Keratinocyte (primary cell): ENCODE data around the gene EIF3B. TPM values are rescaled to one million over a fixed set of nuclear protein-coding genes. Genes with fewer than 3 reads are reported as not detected.

ENCODE experiments used
- DNase-seq: peaks from one replicate; pipeline ENCODE4 v3.0.0-alpha.2; 2011; ENCODE audit warnings: low read depth, missing footprints, low spot score
- FAIRE-seq: peaks from 2 replicates; lab custom pipeline; 2011; peaks lifted over from hg19 to GRCh38; lab: Jason Lieb, UNC
- H2AFZ ChIP-seq: 2 replicates; pipeline ENCODE4 v1.6.0; 2012; ENCODE audit warnings: low read length, control low read depth, inconsistent platforms; ENCODE audit not compliant: control insufficient read depth
- H3K27ac ChIP-seq: 2 replicates; pipeline ENCODE4 v1.5.1; 2011; ENCODE audit warnings: low read length; ENCODE audit not compliant: control insufficient read depth, insufficient read depth
- H3K27me3 ChIP-seq: 3 replicates; pipeline ENCODE4 v1.6.0; 2011; ENCODE audit warnings: low read length; ENCODE audit not compliant: control insufficient read depth, insufficient read depth; ENCODE audit errors: extremely low read depth
- H3K36me3 ChIP-seq, 2 experiments: 2 replicates in 1 of 2; 3 replicates in 1 of 2; pipeline ENCODE4 v1.5.1; 2011; ENCODE audit warnings: low read length in 2 of 2, mild to moderate bottlenecking in 1 of 2; ENCODE audit not compliant: control insufficient read depth in 2 of 2, insufficient read depth in 2 of 2; ENCODE audit errors: extremely low read depth in 1 of 2
- H3K4me1 ChIP-seq: 3 replicates; pipeline ENCODE4 v1.5.1; 2011; ENCODE audit warnings: low read length; ENCODE audit not compliant: control insufficient read depth, insufficient read depth; ENCODE audit errors: extremely low read depth
- H3K4me2 ChIP-seq: 3 replicates; pipeline ENCODE4 v1.6.0; 2011; ENCODE audit warnings: low read depth, low read length; ENCODE audit not compliant: control insufficient read depth, insufficient read depth; ENCODE audit errors: extremely low read depth
- H3K4me3 ChIP-seq, 3 experiments: fragments of 200-600 bp in 1 of 3; sonication (generic) in 1 of 3; 2 replicates in 2 of 3; 3 replicates in 1 of 3; pipeline ENCODE4 v1.5.1; 2011 to 2016; ENCODE audit warnings: low read length in 3 of 3, mild to moderate bottlenecking in 3 of 3, control low read depth in 2 of 3, inconsistent platforms in 1 of 3, low read depth in 1 of 3, mixed read lengths in 1 of 3, mixed run types in 1 of 3, moderate library complexity in 1 of 3; ENCODE audit not compliant: control insufficient read depth in 2 of 3, insufficient read depth in 2 of 3; ENCODE audit errors: extremely low read depth in 1 of 3
- H3K79me2 ChIP-seq: 2 replicates; pipeline ENCODE4 v1.6.0; 2012; ENCODE audit warnings: low read length; ENCODE audit not compliant: control insufficient read depth, insufficient read depth
- H3K9ac ChIP-seq: 3 replicates; pipeline ENCODE4 v1.6.0; 2011; ENCODE audit warnings: low read length; ENCODE audit not compliant: control insufficient read depth, insufficient read depth; ENCODE audit errors: extremely low read depth
- H3K9me1 ChIP-seq: 3 replicates; pipeline ENCODE4 v1.6.0; 2011; ENCODE audit warnings: low read length; ENCODE audit not compliant: control insufficient read depth, insufficient read depth; ENCODE audit errors: extremely low read depth
- H3K9me3 ChIP-seq: 2 replicates; pipeline ENCODE4 v1.5.1; 2012; ENCODE audit warnings: low read depth, low read length; ENCODE audit not compliant: control insufficient read depth
- H4K20me1 ChIP-seq: 3 replicates; pipeline ENCODE4 v1.6.0; 2011; ENCODE audit warnings: low read length; ENCODE audit not compliant: control insufficient read depth, insufficient read depth; ENCODE audit errors: extremely low read depth
- EZH2 ChIP-seq: IDR thresholded peaks from one replicate; pipeline ENCODE4 v1.6.1; 2012; ENCODE audit warnings: inconsistent platforms, mild to moderate bottlenecking, low read length, moderate library complexity
- dilution Hi-C: fragments of 300-500 bp; cut with MboI; formaldehyde crosslinking; loops from one replicate; pipeline ENCODE4 v1.7.0; 2020; ENCODE audit warnings: low sequenced_read_pairs; ENCODE audit not compliant: extremely low pct_ligation_motif_present
- polyA plus RNA-seq, 5 experiments: library from polyadenylated mRNA; depleted of rRNA in 3 of 5; stranded (reverse) in 3 of 5; stranded (forward) in 1 of 5; unstranded in 1 of 5; fragments of >200 nt; gene quantifications; 1 replicate in 1 of 5; 2 replicates in 3 of 5; 3 replicates in 1 of 5; pipeline versions ENCODE4 v1.2.1 to v1.2.3, GENCODE V29; 2011 to 2012; ENCODE audit warnings: missing spikeins in 2 of 5, low read depth in 1 of 5, low replicate concordance in 1 of 5
- TF ChIP-seq, protein P1 (sequence below), 3 experiments: IDR thresholded peaks in 1 of 3; conservative IDR thresholded peaks in 1 of 3; optimal IDR thresholded peaks in 1 of 3; 2 replicates in 2 of 3; 3 replicates in 1 of 3; pipeline versions ENCODE3 to v1.5.1; 2011; ENCODE audit warnings: low read length in 3 of 3, mild to moderate bottlenecking in 3 of 3, moderate library complexity in 2 of 3, control low read depth in 1 of 3, inconsistent platforms in 1 of 3; ENCODE audit not compliant: insufficient read depth in 2 of 3; ENCODE audit errors: extremely low read depth in 1 of 3

The EIF3B gene
- polyA plus RNA-seq, 1 donor (not counting 4 experiments of a cell fraction or from before 2014, with no cell fraction given): 169 TPM

- no peak overlapping the region for H3K27ac ChIP-seq
- H3K4me2 ChIP-seq: no peak overlapping the region
- no peak for TF ChIP-seq EZH2
- TF ChIP-seq, protein P1, sequence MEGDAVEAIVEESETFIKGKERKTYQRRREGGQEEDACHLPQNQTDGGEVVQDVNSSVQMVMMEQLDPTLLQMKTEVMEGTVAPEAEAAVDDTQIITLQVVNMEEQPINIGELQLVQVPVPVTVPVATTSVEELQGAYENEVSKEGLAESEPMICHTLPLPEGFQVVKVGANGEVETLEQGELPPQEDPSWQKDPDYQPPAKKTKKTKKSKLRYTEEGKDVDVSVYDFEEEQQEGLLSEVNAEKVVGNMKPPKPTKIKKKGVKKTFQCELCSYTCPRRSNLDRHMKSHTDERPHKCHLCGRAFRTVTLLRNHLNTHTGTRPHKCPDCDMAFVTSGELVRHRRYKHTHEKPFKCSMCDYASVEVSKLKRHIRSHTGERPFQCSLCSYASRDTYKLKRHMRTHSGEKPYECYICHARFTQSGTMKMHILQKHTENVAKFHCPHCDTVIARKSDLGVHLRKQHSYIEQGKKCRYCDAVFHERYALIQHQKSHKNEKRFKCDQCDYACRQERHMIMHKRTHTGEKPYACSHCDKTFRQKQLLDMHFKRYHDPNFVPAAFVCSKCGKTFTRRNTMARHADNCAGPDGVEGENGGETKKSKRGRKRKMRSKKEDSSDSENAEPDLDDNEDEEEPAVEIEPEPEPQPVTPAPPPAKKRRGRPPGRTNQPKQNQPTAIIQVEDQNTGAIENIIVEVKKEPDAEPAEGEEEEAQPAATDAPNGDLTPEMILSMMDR (optimal IDR thresholded peaks at IDR 0.05 in 1 of 3, IDR thresholded peaks at IDR 0.05 in 1 of 3, conservative IDR thresholded peaks at IDR 0.05 in 1 of 3; ENCODE audit: extremely low read depth in 1 of 3, insufficient read depth in 2 of 3, low read length in 3 of 3): no peak
- H3K4me3 ChIP-seq: no peak overlapping the region
- H3K79me2 ChIP-seq: no peaks in the 10 kb centered on the region
- H3K36me3 ChIP-seq: no peaks in the 10 kb centered on the region
- H3K9me1 ChIP-seq: no peaks in the 10 kb centered on the region
- no peak overlapping the region for H2AFZ ChIP-seq
- no peak for FAIRE-seq
- no peaks in the 10 kb centered on the region for H3K9me3 ChIP-seq
- DNase-seq: no peak
- H3K9ac ChIP-seq: no peak overlapping the region
- H3K4me1 ChIP-seq: no peaks in the 10 kb centered on the region
- no peaks in the 10 kb centered on the region for H3K27me3 ChIP-seq
- no peaks in the 10 kb centered on the region for H4K20me1 ChIP-seq
- dilution Hi-C loops: no loop called here
Observed at GRCh38 chr7:2412587-2413201, 58.1 kb downstream of the EIF3B start.

DNA sequence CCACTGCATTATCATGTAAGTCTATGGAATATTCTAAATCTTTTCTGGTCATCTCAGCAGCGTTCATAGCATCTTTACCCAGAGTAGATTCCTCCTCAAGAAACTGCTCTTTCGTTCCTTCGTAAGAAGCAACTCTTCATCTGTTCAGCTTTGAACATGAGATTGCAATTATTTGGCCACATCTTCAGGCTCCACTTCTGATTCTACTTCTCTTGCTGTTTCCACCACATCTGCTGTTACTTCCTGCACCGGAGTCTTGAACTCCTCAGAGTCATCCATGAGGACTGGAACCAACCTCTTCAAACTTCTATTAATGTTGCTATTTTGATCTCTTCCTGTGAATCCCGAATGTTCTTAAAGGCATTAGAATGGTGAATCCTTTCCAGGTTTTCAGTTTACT, 61.4 kb downstream of the EIF3B start:
- no peak overlapping the region for H3K27ac ChIP-seq
- no peaks in the 10 kb centered on the region for H3K79me2 ChIP-seq
- no peak overlapping the region for H3K4me3 ChIP-seq
- TF ChIP-seq, protein P1 (optimal IDR thresholded peaks at IDR 0.05 in 1 of 3, IDR thresholded peaks at IDR 0.05 in 1 of 3, conservative IDR thresholded peaks at IDR 0.05 in 1 of 3; ENCODE audit: extremely low read depth in 1 of 3, insufficient read depth in 2 of 3, low read length in 3 of 3): no peak
- TF ChIP-seq EZH2: no peak
- no peak for FAIRE-seq
- H3K9me3 ChIP-seq: no peaks in the 10 kb centered on the region
- no peak for DNase-seq
- H2AFZ ChIP-seq: no peak overlapping the region
- H3K4me2 ChIP-seq: no peak overlapping the region
- no peaks in the 10 kb centered on the region for H3K9me1 ChIP-seq
- no peaks in the 10 kb centered on the region for H3K36me3 ChIP-seq
- no peaks in the 10 kb centered on the region for H4K20me1 ChIP-seq
- H3K4me1 ChIP-seq: no peaks in the 10 kb centered on the region
- no peak overlapping the region for H3K9ac ChIP-seq
- dilution Hi-C loops: no loop called here
- H3K27me3 ChIP-seq: no peaks in the 10 kb centered on the region
